Epithelial cell of esophagus (primary cell): ENCODE results near the gene RNF146.
A peak's percentile ranks its signal among the peaks of the same experiment; 100 is the strongest.
"Not testable (repeated sequence)": the region's sequence is repeated elsewhere in the genome, so short reads cannot be mapped to it uniquely, and the experiment has no call there.

Source experiments
- DNase-seq: peaks from one replicate; pipeline ENCODE4 v3.0.0; 2010; ENCODE audit warnings: low read depth
- H3K4me3 ChIP-seq: 2 replicates; pipeline ENCODE4 v1.5.1; 2011; ENCODE audit warnings: mild to moderate bottlenecking, low read length, control low read depth
- TF ChIP-seq, protein P1 (sequence below): IDR thresholded peaks from 2 replicates; pipeline ENCODE4 v1.5.1; 2011; ENCODE audit warnings: low read depth, mild to moderate bottlenecking, low read length, control low read depth, inconsistent platforms; ENCODE audit not compliant: insufficient read depth; ENCODE audit errors: missing control alignments

Gene RNF146, protein sequence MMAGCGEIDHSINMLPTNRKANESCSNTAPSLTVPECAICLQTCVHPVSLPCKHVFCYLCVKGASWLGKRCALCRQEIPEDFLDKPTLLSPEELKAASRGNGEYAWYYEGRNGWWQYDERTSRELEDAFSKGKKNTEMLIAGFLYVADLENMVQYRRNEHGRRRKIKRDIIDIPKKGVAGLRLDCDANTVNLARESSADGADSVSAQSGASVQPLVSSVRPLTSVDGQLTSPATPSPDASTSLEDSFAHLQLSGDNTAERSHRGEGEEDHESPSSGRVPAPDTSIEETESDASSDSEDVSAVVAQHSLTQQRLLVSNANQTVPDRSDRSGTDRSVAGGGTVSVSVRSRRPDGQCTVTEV

GRCh38 chr6:127266178-127266891 is at the start of gene RNF146:
RNF146 (plus strand) TSS chr6:127266864; CDS start chr6:127280339, 13,475 bp downstream.
- H3K4me3 ChIP-seq: peak within 1 kb of the TSS; percentile 72
- DNase-seq: peak; percentile 82
- TF ChIP-seq, protein P1, sequence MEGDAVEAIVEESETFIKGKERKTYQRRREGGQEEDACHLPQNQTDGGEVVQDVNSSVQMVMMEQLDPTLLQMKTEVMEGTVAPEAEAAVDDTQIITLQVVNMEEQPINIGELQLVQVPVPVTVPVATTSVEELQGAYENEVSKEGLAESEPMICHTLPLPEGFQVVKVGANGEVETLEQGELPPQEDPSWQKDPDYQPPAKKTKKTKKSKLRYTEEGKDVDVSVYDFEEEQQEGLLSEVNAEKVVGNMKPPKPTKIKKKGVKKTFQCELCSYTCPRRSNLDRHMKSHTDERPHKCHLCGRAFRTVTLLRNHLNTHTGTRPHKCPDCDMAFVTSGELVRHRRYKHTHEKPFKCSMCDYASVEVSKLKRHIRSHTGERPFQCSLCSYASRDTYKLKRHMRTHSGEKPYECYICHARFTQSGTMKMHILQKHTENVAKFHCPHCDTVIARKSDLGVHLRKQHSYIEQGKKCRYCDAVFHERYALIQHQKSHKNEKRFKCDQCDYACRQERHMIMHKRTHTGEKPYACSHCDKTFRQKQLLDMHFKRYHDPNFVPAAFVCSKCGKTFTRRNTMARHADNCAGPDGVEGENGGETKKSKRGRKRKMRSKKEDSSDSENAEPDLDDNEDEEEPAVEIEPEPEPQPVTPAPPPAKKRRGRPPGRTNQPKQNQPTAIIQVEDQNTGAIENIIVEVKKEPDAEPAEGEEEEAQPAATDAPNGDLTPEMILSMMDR: peak; percentile 76

DNA sequence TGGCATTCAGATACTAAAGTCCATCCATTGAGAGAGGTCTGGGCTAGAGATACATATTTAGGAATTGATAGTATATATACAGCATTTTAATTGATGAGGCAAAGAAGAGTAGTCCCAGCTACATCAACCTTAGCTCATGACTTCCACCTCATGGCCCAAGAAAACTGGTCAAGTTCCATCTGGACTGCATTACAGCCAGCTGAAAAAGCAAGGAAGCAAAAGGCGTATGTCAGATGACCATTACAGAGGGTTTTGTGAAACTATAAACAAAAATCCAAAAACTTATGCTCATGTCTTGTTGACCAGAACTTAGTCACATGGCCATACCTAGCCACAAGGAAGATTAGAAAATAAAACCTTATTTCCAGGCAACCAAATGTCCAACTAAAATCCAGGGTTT is 46.8 kb upstream of the RNF146 start:
- no peak overlapping the region for H3K4me3 ChIP-seq
- TF ChIP-seq, protein P1: no peak
- no peak for DNase-seq

- DNase-seq: no peak
- H3K4me3 ChIP-seq: no peak overlapping the region
- TF ChIP-seq, protein P1: no peak
Measured at GRCh38 chr6:127221201-127221600, 45.5 kb upstream of the RNF146 start.

GRCh38 chr6:127222418-127222817 is 44.2 kb upstream of the RNF146 start:
- TF ChIP-seq, protein P1: no peak
- H3K4me3 ChIP-seq: no peak overlapping the region
- DNase-seq: peak; percentile 20

DNA sequence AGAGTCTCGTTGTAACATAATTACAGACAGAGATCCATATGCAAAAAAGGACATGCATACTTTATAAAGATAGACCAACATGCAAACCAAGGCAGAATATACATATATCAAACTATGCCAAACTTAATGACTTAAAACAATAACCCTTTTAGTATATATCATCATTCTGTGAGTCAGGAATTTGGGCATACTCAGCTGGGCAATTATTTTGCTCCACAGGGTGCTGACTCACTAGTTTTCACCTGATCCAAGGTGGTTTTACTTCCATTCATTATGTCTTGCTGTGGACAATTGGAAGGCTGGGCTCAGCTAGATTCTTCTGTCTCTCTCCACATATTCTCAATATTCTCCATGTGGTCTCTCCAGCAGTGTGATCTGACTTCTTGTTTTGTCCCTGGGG is 41.2 kb upstream of the RNF146 start:
- no peak overlapping the region for H3K4me3 ChIP-seq
- peak; percentile 29 for DNase-seq
- TF ChIP-seq, protein P1: no peak

GRCh38 chr6:127233819-127234218 is 32.8 kb upstream of the RNF146 start:
- not testable (repeated sequence) for H3K4me3 ChIP-seq, DNase-seq

DNA sequence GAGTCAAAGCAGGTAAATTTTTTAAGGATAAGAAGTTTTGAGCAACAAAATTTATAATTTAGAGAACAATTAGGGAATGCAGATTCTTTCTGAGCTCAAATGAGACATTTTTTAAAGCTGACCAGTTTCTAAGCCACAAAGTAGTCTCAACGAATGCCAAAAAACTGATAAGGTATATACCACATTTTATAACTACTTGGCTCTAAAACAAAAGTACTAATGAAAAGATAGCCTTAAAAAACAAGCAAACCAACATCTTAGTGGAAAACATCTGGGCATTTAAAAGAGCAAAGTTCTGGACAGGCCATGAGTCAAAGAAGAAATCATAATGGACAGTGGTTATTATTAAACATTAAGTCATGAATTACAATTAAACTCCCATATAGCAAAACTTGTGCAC is 23.2 kb upstream of the RNF146 start:
- DNase-seq: no peak
- H3K4me3 ChIP-seq: no peak overlapping the region
- TF ChIP-seq, protein P1: no peak
